ENCODE results near the gene TNP1. TPM values are rescaled to one million over a fixed set of nuclear protein-coding genes. Genes with fewer than 3 reads are reported as not detected.

The TNP1 gene
- total RNA-seq, 4 donors from 2014 or later, result not detected

- in situ Hi-C loops (cut with MboI; ENCODE audit: low pct_ligation_motif_present in 1 of 4, low pct_unique_long_range_greater_than_20kb in 1 of 4, low sequenced_read_pairs in 3 of 4), result no loop called here
- 74% methylated on average over 4 of the region's 4 CpGs; no CpG with 5 or more reads in 1 of the 2 donors for WGBS, 2 donors (ENCODE audit: low coverage in 1 of 2)
- Histone ChIP-seq H3K27me3 (no peaks in the 10 kb centered on the region), H3K36me3 (no peaks in the 10 kb centered on the region), H3K4me3 (no peak overlapping the region), H3K9me3 (no peaks in the 10 kb centered on the region), H3K27ac (no peak overlapping the region), H3K4me1 (peaks cover 0 to 5% (median 0%) of the 10 kb centered on the region in 4 donors)
- intact Hi-C loops (cut with DNase I; ENCODE audit: low total_unique reads), result no loop called here
- DNase-seq, result no peak
- TF ChIP-seq POLR2AphosphoS5 (IDR thresholded peaks at IDR 0.05), result no peak
- no peak for TF ChIP-seq POLR2A (IDR thresholded peaks at IDR 0.05)
- no peak for TF ChIP-seq EP300 (IDR thresholded peaks at IDR 0.05; ENCODE audit: low read depth)
- TF ChIP-seq, protein P1, sequence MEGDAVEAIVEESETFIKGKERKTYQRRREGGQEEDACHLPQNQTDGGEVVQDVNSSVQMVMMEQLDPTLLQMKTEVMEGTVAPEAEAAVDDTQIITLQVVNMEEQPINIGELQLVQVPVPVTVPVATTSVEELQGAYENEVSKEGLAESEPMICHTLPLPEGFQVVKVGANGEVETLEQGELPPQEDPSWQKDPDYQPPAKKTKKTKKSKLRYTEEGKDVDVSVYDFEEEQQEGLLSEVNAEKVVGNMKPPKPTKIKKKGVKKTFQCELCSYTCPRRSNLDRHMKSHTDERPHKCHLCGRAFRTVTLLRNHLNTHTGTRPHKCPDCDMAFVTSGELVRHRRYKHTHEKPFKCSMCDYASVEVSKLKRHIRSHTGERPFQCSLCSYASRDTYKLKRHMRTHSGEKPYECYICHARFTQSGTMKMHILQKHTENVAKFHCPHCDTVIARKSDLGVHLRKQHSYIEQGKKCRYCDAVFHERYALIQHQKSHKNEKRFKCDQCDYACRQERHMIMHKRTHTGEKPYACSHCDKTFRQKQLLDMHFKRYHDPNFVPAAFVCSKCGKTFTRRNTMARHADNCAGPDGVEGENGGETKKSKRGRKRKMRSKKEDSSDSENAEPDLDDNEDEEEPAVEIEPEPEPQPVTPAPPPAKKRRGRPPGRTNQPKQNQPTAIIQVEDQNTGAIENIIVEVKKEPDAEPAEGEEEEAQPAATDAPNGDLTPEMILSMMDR (IDR thresholded peaks at IDR 0.05), result no peak
Measured at GRCh38 chr2:216881411-216881810, 21.5 kb upstream of the TNP1 start.

- Histone ChIP-seq H3K4me1 (peaks cover 0 to 5% (median 0%) of the 10 kb centered on the region in 4 donors), H3K36me3 (no peaks in the 10 kb centered on the region), H3K4me3 (no peak overlapping the region), H3K27ac (peak overlapping the region in 1 of 4 donors; percentile 29), H3K27me3 (no peaks in the 10 kb centered on the region), H3K9me3 (no peaks in the 10 kb centered on the region)
- intact Hi-C loops (cut with DNase I; ENCODE audit: low total_unique reads), result no loop called here
- peak; percentile 10 for DNase-seq
- TF ChIP-seq EP300 (IDR thresholded peaks at IDR 0.05; ENCODE audit: low read depth), result no peak
- no peak for TF ChIP-seq POLR2AphosphoS5 (IDR thresholded peaks at IDR 0.05)
- no peak for TF ChIP-seq POLR2A (IDR thresholded peaks at IDR 0.05)
- TF ChIP-seq, protein P1 (IDR thresholded peaks at IDR 0.05), result no peak
- in situ Hi-C loops (cut with MboI; ENCODE audit: low pct_ligation_motif_present in 1 of 4, low pct_unique_long_range_greater_than_20kb in 1 of 4, low sequenced_read_pairs in 3 of 4), result no loop called here
- WGBS, 2 donors (ENCODE audit: low coverage in 1 of 2), result 76 to 80% methylated on average over 1 to 7 of the region's 7 CpGs
Measured at GRCh38 chr2:216880509-216881184, 20.8 kb upstream of the TNP1 start.

DNA sequence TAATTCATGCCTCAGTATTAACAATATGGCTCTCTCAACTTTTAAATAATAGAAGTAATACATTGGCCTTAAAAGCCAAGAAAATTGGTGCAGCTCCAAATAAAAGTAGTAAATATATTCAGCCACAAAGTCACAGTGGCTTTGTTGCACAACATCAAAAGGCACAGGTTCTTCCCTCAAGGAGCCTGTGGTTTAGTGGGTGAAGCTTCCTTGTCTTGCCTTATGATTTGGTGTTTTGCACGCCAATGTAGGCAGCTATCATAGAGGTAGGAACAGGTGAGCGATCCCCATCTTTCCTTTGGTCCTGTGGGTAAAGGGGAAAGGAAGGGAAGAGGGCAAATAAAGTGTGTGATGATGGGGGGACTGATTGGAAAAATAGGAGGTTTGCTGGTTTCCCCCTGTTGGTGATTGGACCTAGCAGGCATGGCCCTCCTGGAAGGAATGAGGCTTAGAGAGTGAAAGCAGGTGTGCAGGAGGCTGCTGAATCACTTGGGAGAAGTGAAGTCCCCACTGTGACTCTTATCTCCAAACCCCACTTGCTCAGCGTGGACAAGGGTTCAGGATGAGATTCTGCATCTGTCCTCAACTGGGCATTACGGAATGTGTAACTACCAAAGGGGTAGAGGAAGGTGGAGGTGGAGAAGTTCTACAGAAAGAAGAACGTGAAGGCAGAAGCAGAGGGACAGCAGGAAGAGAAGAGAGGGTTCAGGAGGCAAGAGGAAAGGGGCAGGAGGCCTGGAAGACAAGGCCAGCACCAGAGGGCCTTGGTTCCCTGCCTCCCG, 20.1 kb upstream of the TNP1 start:
- in situ Hi-C loops (cut with MboI; ENCODE audit: low pct_ligation_motif_present in 1 of 4, low pct_unique_long_range_greater_than_20kb in 1 of 4, low sequenced_read_pairs in 3 of 4) (no loop called here), intact Hi-C loops (cut with DNase I; ENCODE audit: low total_unique reads) (no loop called here)
- Histone ChIP-seq H3K4me3 (no peak overlapping the region), H3K27me3 (no peaks in the 10 kb centered on the region), H3K9me3 (no peaks in the 10 kb centered on the region), H3K27ac (peak overlapping the region in 1 of 4 donors; percentile 29), H3K36me3 (no peaks in the 10 kb centered on the region), H3K4me1 (peaks cover 0 to 5% (median 0%) of the 10 kb centered on the region in 4 donors)
- WGBS, 2 donors (ENCODE audit: low coverage in 1 of 2), result 72 to 100% methylated on average over 1 to 6 of the region's 6 CpGs
- TF ChIP-seq, protein P1 (IDR thresholded peaks at IDR 0.05), result no peak
- TF ChIP-seq POLR2AphosphoS5 (IDR thresholded peaks at IDR 0.05) (no peak), EP300 (IDR thresholded peaks at IDR 0.05; ENCODE audit: low read depth) (no peak), POLR2A (IDR thresholded peaks at IDR 0.05) (no peak)
- no peak for DNase-seq

DNA sequence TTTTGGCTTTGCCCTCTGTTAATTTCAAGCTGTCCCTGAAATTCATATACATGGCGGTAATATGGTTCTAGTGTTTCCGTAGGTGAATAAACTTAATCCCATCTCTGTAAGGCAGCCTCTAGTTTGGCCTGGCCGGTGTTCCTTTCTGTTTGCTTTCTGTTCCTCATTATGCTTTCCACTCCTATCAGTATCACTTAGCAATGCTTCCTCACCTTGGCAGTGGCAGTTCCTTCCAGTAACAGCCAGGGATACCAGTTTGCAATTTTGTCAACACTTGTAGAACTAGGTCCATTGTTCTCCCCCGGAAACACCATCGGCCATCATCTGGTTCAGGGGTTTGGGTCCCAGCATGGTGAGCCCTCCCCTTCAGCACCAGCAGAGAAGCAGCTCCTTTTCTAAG, 18.2 kb upstream of the TNP1 start:
- Histone ChIP-seq H3K4me1 (peaks cover 0 to 5% (median 0%) of the 10 kb centered on the region in 4 donors), H3K27me3 (no peaks in the 10 kb centered on the region), H3K36me3 (no peaks in the 10 kb centered on the region), H3K4me3 (no peak overlapping the region), H3K27ac (no peak overlapping the region), H3K9me3 (no peaks in the 10 kb centered on the region)
- in situ Hi-C loops (cut with MboI; ENCODE audit: low pct_ligation_motif_present in 1 of 4, low pct_unique_long_range_greater_than_20kb in 1 of 4, low sequenced_read_pairs in 3 of 4), result no loop called here
- no peak for DNase-seq
- no peak for TF ChIP-seq EP300 (IDR thresholded peaks at IDR 0.05; ENCODE audit: low read depth)
- intact Hi-C loops (cut with DNase I; ENCODE audit: low total_unique reads), result no loop called here
- WGBS, 2 donors (ENCODE audit: low coverage in 1 of 2), result 83 to 95% methylated on average over 5 of the region's 5 CpGs
